GM19397 (cell line): ENCODE measurements around the gene PARG.
"Not testable (repeated sequence)": the region's sequence is repeated elsewhere in the genome, so short reads cannot be mapped to it uniquely, and the experiment has no call there.

ENCODE experiments used
- ATAC-seq: cut with Tn5 transposase; IDR thresholded peaks from one replicate; pipeline ENCODE4 v1.9.1; 2021; ENCODE audit warnings: mild to moderate bottlenecking, moderate library complexity; ENCODE audit not compliant: unreplicated experiment

Gene PARG

GRCh38 chr10:49833168-49833567, 108.7 kb downstream of the PARG start:
- ATAC-seq, result no peak

- ATAC-seq, result no peak
Observed at GRCh38 chr10:49831352-49832035, 110.3 kb downstream of the PARG start.

- no peak for ATAC-seq
Observed at GRCh38 chr10:49830846-49831245, 111.0 kb downstream of the PARG start.

GRCh38 chr10:49830016-49830415, 111.8 kb downstream of the PARG start:
- no peak for ATAC-seq

- no peak for ATAC-seq
Observed at GRCh38 chr10:49827297-49827696, 114.5 kb downstream of the PARG start.

- no peak for ATAC-seq
Observed at GRCh38 chr10:49819234-49819958, 122.4 kb downstream of the PARG start.

- ATAC-seq, result no peak
Observed at GRCh38 chr10:49817845-49818244, 124.0 kb downstream of the PARG start.

- ATAC-seq, result no peak
Observed at GRCh38 chr10:49803988-49804387, 137.8 kb downstream of the PARG start.

GRCh38 chr10:49798275-49798674, 143.6 kb downstream of the PARG start:
- no peak for ATAC-seq

GRCh38 chr10:49791100-49791499, 150.7 kb downstream of the PARG start:
- no peak for ATAC-seq

- no peak for ATAC-seq
Observed at GRCh38 chr10:49784681-49785080, 157.1 kb downstream of the PARG start.

GRCh38 chr10:49783645-49784044, 158.2 kb downstream of the PARG start:
- ATAC-seq, result no peak

- ATAC-seq, result no peak
Observed at GRCh38 chr10:49781247-49781646, 160.6 kb downstream of the PARG start.

- no peak for ATAC-seq
Observed at GRCh38 chr10:49778197-49778596, 163.6 kb downstream of the PARG start.

GRCh38 chr10:49776851-49777250, 165.0 kb downstream of the PARG start:
- no peak for ATAC-seq

GRCh38 chr10:49775014-49775413, 166.8 kb downstream of the PARG start:
- no peak for ATAC-seq

GRCh38 chr10:49772944-49773343, 168.9 kb downstream of the PARG start:
- ATAC-seq, result not testable (repeated sequence)

- ATAC-seq, result not testable (repeated sequence)
Observed at GRCh38 chr10:49771046-49771445, 170.8 kb downstream of the PARG start.

- no peak for ATAC-seq
Observed at GRCh38 chr10:49769692-49770091, 172.1 kb downstream of the PARG start.

- no peak for ATAC-seq
Observed at GRCh38 chr10:49768731-49769130, 173.1 kb downstream of the PARG start.

GRCh38 chr10:49768329-49768728, 173.5 kb downstream of the PARG start:
- no peak for ATAC-seq
